ENCODE results near the gene HOXB7.

Gene HOXB7

DNA sequence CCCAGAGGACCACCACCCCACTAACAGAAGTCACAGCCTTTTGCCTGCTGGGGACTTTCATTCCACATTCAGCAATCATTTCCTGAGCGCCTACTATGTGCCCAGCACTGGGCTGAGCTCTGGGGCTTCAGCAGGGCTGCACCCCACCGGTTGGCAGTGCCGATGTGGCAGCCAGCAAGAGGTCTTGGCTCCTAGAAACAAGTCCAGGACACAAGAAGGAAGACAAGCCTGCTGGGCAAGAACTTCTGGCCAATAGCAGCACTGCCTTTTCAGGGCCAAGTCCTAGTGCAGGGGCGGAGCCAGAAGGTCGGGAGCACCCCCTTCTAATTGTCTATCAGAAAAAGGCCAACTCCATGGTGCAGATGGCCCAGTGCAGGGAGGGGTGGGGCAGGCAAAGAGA lies 28.3 kb upstream of the HOXB7 start:
- no peak for TF ChIP-seq CTCF (IDR thresholded peaks at IDR 0.05; ENCODE audit: control extremely low read depth, extremely low read depth, low read depth, missing control alignments)
- DNase-seq (ENCODE audit: extremely low spot score): no peak
- ChIA-PET CTCF (interaction anchor here (0.7 to 3.4 kb wide), 6 partner anchors 10 to 88 kb away, joined by 3 to 17 read pairs (median 6); partner anchors contain the start of gene HOXB9), POLR2A (no interaction called here)

DNA sequence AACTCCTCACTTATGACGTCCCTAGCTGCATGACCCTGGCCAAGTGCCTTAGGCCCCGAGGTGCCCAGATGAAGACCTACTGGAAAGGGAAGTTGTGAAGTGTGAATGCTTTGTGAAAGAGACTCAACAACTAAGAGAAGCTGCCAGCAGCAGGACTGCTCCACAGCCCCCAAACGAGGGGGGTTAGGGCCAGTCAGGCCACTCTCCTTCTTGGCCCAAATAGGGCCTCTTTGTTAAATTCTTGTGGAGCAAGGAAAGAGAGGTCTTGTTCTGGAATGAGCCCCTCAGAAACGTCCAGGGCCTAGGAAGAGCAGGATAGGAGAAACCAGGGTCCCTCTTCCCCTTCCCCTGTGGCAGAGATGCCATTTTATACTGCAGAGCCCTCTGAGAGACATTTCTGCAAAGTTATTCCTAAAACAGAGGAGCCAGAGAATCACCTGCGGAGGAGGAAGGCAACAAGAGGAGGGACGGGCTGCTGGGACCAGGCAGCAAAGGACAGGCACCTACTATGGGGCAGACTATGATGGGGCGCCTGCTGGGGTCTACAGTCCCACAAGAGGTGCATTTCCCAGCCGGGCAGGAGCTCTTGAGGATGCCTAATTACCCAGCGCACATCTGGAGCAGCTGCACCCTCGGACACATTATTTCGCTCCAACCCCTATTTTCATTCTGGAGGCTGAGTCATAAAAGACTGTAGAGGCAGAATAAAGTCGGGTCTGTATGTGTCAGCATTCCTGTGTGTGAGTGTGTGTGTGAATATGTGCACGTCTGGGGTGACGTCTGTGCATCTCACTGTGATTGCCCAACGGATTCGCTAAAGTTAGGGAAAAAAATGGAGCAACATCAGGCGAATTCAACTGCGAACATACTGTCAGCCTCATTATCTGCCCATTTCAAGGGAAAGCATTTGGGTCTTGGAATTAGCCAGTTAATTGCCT lies 26.8 kb upstream of the HOXB7 start:
- POLR2A ChIA-PET: no interaction called here
- CTCF ChIA-PET: interaction anchor here (0.8 to 3.9 kb wide), 14 partner anchors 10 to 609 kb away, joined by 3 to 28 read pairs (median 5); partner anchors contain the start of gene HOXB9
- no peak for DNase-seq (ENCODE audit: extremely low spot score)
- TF ChIP-seq CTCF (IDR thresholded peaks at IDR 0.05; ENCODE audit: control extremely low read depth, extremely low read depth, low read depth, missing control alignments): no peak

DNA sequence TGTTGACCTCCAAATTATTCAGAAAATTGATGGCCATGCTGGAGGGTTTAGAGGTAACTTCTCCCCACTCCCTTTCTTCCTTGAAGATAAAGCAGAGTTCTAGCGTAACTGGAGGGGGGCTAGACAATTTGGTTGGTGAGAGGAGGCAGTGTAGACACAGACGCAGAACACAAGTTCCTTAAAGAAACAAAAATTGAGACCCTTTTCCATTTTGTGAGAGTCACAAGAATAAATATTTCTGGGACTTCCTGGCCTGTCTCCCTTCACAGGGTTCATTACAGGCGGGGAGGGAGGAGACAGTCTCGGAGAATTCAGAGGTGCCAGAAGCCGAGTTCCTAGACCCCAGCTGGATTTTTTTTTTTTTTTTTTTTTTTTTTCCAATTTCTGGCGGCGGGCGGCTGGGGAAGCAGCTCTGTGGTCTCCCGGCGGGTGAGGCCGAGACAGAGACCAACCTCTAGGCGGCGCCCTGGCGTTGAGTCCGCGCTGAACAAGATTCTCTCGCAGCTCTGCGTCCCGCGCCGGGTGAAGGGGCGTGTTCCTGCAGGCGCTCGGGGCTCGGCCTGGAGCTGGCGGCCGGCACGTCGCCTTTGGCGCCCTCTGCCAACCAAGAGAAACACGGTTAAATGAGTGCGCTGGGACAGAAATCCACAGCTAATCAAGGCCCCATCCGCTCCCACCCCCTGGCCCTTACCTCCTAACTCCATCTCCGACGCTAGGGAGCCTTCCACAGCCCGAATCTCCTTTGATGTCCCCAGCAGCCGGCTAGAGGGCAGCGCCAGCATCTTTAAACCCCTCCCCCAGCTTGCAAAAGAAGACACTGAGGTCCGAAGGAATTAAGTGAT lies 25.6 kb upstream of the HOXB7 start:
- POLR2A ChIA-PET: no interaction called here
- peak; percentile 82 for DNase-seq (ENCODE audit: extremely low spot score)
- CTCF ChIA-PET: interaction anchor here (0.6 to 3.9 kb wide), 26 partner anchors 10 to 611 kb away, joined by 3 to 28 read pairs (median 4); partner anchors contain the start of gene HOXB9

GRCh38 chr17:48634493-48635208 lies 23.8 kb upstream of the HOXB7 start:
- ChIA-PET CTCF (interaction anchor here (1.0 to 3.9 kb wide), 6 partner anchors 9 to 44 kb away, joined by 4 to 28 read pairs (median 10); partner anchors contain the start of gene HOXB9), POLR2A (no interaction called here)
- no peak for DNase-seq (ENCODE audit: extremely low spot score)
- no peak for TF ChIP-seq CTCF (IDR thresholded peaks at IDR 0.05; ENCODE audit: control extremely low read depth, extremely low read depth, low read depth, missing control alignments)

More for the DNA sequence above, 25.6 kb upstream of the HOXB7 start:
- TF ChIP-seq CTCF (IDR thresholded peaks at IDR 0.05; ENCODE audit: control extremely low read depth, extremely low read depth, low read depth, missing control alignments): peak; percentile 78

DNA sequence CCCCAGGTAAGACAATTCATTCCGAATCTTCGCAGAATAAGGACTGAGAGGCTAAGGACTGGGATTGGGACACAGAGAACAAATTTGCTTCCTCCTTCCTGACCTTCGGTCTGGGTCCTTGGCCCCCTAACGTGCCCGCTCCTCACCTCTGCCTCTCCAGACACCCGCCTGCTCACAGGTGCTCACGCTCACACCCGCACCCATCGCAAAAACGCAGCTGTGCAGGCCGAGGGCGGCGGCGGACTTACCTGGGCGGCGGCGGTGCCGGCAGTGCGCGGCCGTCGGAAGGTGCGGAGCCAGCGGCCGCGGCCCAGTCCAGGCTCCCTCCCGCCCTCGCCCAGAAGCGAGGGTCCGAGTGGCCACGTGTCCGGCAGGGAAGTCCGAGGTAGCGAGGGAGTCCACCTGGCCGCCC lies 22.5 kb upstream of the HOXB7 start:
- POLR2A ChIA-PET: no interaction called here
- CTCF ChIA-PET: interaction anchor here (1.5 to 2.0 kb wide), 3 partner anchors 11 to 46 kb away, joined by 6 to 9 read pairs (median 8); no protein-coding TSS in a partner anchor
- TF ChIP-seq CTCF (IDR thresholded peaks at IDR 0.05; ENCODE audit: control extremely low read depth, extremely low read depth, low read depth, missing control alignments): no peak
- DNase-seq (ENCODE audit: extremely low spot score): no peak
